Measurements from ENCODE around the gene ZNF382. TPM values are rescaled to one million over a fixed set of nuclear protein-coding genes. Genes with fewer than 3 reads are reported as not detected.

ZNF382 gene
- total and polyA plus RNA-seq, 10 of the 15 experiments (the other 5 are each of a cell fraction or from before 2014, with no cell fraction given), result 0.02 to 0.74 (median 0.55) TPM

DNA sequence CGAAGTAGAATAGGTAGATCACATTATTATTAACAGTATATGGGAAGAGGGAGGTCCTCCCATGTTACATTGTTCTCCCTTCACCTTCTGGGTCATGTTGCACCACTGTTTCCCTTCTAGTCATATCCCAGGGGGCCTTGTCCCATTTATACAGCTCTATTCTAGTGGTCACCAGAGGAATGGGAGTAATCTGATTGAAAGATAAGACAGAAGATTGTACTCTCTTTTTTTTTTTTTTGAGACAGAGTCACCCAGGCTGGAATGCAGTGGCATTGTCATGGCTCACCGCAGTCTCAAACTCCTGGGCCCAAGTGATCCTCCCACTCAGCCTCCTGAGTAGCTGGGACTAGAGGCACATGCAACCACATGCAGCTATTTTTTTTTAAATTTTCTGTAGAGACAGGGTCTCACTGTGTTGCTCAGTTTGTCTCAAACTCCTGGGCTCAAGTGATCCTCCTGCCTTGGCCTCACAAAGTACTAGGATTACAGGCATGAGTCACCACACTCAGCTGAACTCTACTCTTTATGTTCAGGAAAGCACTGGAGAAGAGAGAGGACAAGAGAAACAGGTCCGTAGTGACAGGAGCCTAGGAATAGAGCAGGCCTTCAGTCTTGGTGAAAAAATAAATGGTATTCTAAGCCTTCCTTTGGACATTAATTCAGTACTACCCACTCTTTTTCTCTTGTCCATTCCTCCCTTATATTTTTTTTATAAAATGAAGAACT is 27.7 kb upstream of the ZNF382 start:
- H3K36me3 ChIP-seq (ENCODE audit: control insufficient read depth in 2 of 2, insufficient read depth in 2 of 2, low read length in 1 of 2), result peaks cover 3 to 18% of the 10 kb centered on the region in 2 experiments; a peak in 3 of 4 replicates
- no peaks in the 10 kb centered on the region for H4K20me1 ChIP-seq (ENCODE audit: control insufficient read depth, insufficient read depth)
- FAIRE-seq (no peak), ATAC-seq (no peak), DNase-seq (ENCODE audit: low read depth, low spot score) (no peak)
- in situ Hi-C loops (cut with MboI), result no loop called here
- ChIA-PET RAD21 (ENCODE audit: unreplicated experiment) (no interaction called here), CTCF (interaction anchor here (0.6 kb wide), 1 partner anchor 197 kb away, joined by 3 read pairs; no protein-coding TSS in a partner anchor), SMC1A (ENCODE audit: uncharacterized antibody, unreplicated experiment) (no interaction called here), POLR2A (no interaction called here)
- H3K4me1 ChIP-seq (ENCODE audit: control insufficient read depth, insufficient read depth, low read length), result no peaks in the 10 kb centered on the region
- intact Hi-C loops (cut with micrococcal nuclease; ENCODE audit: unreplicated experiment), result no loop called here
- H3K9me3 ChIP-seq (replicated peaks; ENCODE audit: control insufficient read depth, insufficient read depth, low read length), result peaks cover 15% of the 10 kb centered on the region
- whole genome bisulfite sequencing (ENCODE audit: insufficient coverage, insufficient replicate concordance, low lambda C conversion rate, missing lambda C conversion rate), result 94% methylated on average over 2 of the region's 3 CpGs
- H3K9ac ChIP-seq (ENCODE audit: control insufficient read depth, insufficient read depth, low read length), result no peak overlapping the region
- no peak overlapping the region for H3K4me2 ChIP-seq (ENCODE audit: control insufficient read depth, insufficient read depth)
- H3K79me2 ChIP-seq (ENCODE audit: control insufficient read depth, insufficient read depth, low read length), result peaks cover 20% of the 10 kb centered on the region
- no peaks in the 10 kb centered on the region for H3K27me3 ChIP-seq (replicated peaks in 1 of 2; ENCODE audit: control insufficient read depth in 2 of 2, insufficient read depth in 2 of 2, low read length in 1 of 2)
- H3K4me3 ChIP-seq, result no peak overlapping the region
- no peak overlapping the region for H3K27ac ChIP-seq (ENCODE audit: control insufficient read depth, insufficient read depth)
- BruUV-seq (replicated peaks), result no TSS peak
- no peak overlapping the region for H2AFZ ChIP-seq (ENCODE audit: control insufficient read depth, low read depth, low read length)
- TF ChIP-seq DPF2 (IDR thresholded peaks at IDR 0.05) (no peak), PAX5 (IDR thresholded peaks at IDR 0.05; ENCODE audit: borderline replicate concordance, low read depth, low read length) (no peak), JUNB (IDR thresholded peaks at IDR 0.05) (no peak), FOXK2 (IDR thresholded peaks at IDR 0.05) (no peak), NFYA (IDR thresholded peaks at IDR 0.05; ENCODE audit: borderline replicate concordance, low read depth, low read length) (no peak), ATF7 (IDR thresholded peaks at IDR 0.05; ENCODE audit: low read depth) (no peak), SMARCA5 (IDR thresholded peaks at IDR 0.05) (no peak), POLR2AphosphoS5 (IDR thresholded peaks at IDR 0.05; ENCODE audit: low read length) (no peak), FOXM1 (IDR thresholded peaks at IDR 0.05; ENCODE audit: low read depth, low read length) (no peak), EZH2 (IDR thresholded peaks at IDR 0.05; ENCODE audit: borderline replicate concordance, control insufficient read depth, low read depth, low read length) (no peak)
- TF ChIP-seq, protein P1, sequence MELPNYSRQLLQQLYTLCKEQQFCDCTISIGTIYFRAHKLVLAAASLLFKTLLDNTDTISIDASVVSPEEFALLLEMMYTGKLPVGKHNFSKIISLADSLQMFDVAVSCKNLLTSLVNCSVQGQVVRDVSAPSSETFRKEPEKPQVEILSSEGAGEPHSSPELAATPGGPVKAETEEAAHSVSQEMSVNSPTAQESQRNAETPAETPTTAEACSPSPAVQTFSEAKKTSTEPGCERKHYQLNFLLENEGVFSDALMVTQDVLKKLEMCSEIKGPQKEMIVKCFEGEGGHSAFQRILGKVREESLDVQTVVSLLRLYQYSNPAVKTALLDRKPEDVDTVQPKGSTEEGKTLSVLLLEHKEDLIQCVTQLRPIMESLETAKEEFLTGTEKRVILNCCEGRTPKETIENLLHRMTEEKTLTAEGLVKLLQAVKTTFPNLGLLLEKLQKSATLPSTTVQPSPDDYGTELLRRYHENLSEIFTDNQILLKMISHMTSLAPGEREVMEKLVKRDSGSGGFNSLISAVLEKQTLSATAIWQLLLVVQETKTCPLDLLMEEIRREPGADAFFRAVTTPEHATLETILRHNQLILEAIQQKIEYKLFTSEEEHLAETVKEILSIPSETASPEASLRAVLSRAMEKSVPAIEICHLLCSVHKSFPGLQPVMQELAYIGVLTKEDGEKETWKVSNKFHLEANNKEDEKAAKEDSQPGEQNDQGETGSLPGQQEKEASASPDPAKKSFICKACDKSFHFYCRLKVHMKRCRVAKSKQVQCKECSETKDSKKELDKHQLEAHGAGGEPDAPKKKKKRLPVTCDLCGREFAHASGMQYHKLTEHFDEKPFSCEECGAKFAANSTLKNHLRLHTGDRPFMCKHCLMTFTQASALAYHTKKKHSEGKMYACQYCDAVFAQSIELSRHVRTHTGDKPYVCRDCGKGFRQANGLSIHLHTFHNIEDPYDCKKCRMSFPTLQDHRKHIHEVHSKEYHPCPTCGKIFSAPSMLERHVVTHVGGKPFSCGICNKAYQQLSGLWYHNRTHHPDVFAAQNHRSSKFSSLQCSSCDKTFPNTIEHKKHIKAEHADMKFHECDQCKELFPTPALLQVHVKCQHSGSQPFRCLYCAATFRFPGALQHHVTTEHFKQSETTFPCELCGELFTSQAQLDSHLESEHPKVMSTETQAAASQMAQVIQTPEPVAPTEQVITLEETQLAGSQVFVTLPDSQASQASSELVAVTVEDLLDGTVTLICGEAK (IDR thresholded peaks at IDR 0.05; ENCODE audit: borderline replicate concordance), result no peak
- TF ChIP-seq, protein P2, sequence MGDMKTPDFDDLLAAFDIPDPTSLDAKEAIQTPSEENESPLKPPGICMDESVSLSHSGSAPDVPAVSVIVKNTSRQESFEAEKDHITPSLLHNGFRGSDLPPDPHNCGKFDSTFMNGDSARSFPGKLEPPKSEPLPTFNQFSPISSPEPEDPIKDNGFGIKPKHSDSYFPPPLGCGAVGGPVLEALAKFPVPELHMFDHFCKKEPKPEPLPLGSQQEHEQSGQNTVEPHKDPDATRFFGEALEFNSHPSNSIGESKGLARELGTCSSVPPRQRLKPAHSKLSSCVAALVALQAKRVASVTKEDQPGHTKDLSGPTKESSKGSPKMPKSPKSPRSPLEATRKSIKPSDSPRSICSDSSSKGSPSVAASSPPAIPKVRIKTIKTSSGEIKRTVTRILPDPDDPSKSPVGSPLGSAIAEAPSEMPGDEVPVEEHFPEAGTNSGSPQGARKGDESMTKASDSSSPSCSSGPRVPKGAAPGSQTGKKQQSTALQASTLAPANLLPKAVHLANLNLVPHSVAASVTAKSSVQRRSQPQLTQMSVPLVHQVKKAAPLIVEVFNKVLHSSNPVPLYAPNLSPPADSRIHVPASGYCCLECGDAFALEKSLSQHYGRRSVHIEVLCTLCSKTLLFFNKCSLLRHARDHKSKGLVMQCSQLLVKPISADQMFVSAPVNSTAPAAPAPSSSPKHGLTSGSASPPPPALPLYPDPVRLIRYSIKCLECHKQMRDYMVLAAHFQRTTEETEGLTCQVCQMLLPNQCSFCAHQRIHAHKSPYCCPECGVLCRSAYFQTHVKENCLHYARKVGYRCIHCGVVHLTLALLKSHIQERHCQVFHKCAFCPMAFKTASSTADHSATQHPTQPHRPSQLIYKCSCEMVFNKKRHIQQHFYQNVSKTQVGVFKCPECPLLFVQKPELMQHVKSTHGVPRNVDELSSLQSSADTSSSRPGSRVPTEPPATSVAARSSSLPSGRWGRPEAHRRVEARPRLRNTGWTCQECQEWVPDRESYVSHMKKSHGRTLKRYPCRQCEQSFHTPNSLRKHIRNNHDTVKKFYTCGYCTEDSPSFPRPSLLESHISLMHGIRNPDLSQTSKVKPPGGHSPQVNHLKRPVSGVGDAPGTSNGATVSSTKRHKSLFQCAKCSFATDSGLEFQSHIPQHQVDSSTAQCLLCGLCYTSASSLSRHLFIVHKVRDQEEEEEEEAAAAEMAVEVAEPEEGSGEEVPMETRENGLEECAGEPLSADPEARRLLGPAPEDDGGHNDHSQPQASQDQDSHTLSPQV (IDR thresholded peaks at IDR 0.05), result no peak
- TF ChIP-seq, protein P3, sequence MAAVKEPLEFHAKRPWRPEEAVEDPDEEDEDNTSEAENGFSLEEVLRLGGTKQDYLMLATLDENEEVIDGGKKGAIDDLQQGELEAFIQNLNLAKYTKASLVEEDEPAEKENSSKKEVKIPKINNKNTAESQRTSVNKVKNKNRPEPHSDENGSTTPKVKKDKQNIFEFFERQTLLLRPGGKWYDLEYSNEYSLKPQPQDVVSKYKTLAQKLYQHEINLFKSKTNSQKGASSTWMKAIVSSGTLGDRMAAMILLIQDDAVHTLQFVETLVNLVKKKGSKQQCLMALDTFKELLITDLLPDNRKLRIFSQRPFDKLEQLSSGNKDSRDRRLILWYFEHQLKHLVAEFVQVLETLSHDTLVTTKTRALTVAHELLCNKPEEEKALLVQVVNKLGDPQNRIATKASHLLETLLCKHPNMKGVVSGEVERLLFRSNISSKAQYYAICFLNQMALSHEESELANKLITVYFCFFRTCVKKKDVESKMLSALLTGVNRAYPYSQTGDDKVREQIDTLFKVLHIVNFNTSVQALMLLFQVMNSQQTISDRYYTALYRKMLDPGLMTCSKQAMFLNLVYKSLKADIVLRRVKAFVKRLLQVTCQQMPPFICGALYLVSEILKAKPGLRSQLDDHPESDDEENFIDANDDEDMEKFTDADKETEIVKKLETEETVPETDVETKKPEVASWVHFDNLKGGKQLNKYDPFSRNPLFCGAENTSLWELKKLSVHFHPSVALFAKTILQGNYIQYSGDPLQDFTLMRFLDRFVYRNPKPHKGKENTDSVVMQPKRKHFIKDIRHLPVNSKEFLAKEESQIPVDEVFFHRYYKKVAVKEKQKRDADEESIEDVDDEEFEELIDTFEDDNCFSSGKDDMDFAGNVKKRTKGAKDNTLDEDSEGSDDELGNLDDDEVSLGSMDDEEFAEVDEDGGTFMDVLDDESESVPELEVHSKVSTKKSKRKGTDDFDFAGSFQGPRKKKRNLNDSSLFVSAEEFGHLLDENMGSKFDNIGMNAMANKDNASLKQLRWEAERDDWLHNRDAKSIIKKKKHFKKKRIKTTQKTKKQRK (IDR thresholded peaks at IDR 0.05; ENCODE audit: low read depth, low read length), result no peak
